WTC11 (cell line): ENCODE measurements around the gene MS4A2. TPM values are rescaled to one million over a fixed set of nuclear protein-coding genes. Genes with fewer than 3 reads are reported as not detected.

Experiments used
- ATAC-seq: fragments of 200-7000 bp; cut with Tn5 transposase; 2 replicates; pipeline ENCODE4 v1.10.0; 2021; ENCODE audit warnings: mild to moderate bottlenecking, moderate library complexity
- CTCF ChIA-PET: fragments of 300-600 bp; sonication (Branson Sonifier 250); formaldehyde crosslinking; loops from one replicate; lab custom pipeline; 2021; ENCODE audit warnings: antibody characterized with exemption; lab: Charles Lee
- POLR2A ChIA-PET: fragments of 350-600 bp; sonication (Branson Sonifier 250); formaldehyde crosslinking; loops from one replicate; lab custom pipeline; 2021; ENCODE audit warnings: antibody characterized with exemption; lab: Charles Lee
- DNase-seq: peaks from one replicate; pipeline ENCODE4 v3.0.0; 2021; ENCODE audit warnings: low spot score
- H3K27ac Mint-ChIP-seq: 2 replicates; pipeline ENCODE4 v1.8.0; 2021; ENCODE audit warnings: mixed read lengths
- H3K27me3 Mint-ChIP-seq: 2 replicates; pipeline ENCODE4 v1.8.0; 2021; ENCODE audit warnings: low read depth, mild to moderate bottlenecking, moderate library complexity, mixed read lengths
- H3K36me3 Mint-ChIP-seq: 2 replicates; pipeline ENCODE4 v1.8.0; 2021; ENCODE audit warnings: mixed read lengths
- H3K4me1 Mint-ChIP-seq: 2 replicates; pipeline ENCODE4 v1.8.0; 2022; ENCODE audit warnings: mixed read lengths
- H3K4me3 Mint-ChIP-seq: 2 replicates; pipeline ENCODE4 v1.8.0; 2021; ENCODE audit warnings: mild to moderate bottlenecking, moderate library complexity, mixed read lengths
- H3K9me3 Mint-ChIP-seq: 2 replicates; pipeline ENCODE4 v1.8.0; 2021; ENCODE audit warnings: mixed read lengths
- AFF4 ChIP-seq: sonication (generic); formaldehyde crosslinking; IDR thresholded peaks from 2 replicates; pipeline ENCODE4 v1.8.1; 2023; ENCODE audit warnings: mild to moderate bottlenecking, missing genetic modification reagents, borderline replicate concordance
- ATF2 ChIP-seq: sonication (generic); formaldehyde crosslinking; IDR thresholded peaks from 2 replicates; pipeline ENCODE4 v1.8.1; 2022; ENCODE audit warnings: low read depth, missing genetic modification reagents, borderline replicate concordance
- ELF4 ChIP-seq: sonication (generic); formaldehyde crosslinking; IDR thresholded peaks from 2 replicates; pipeline ENCODE4 v1.8.1; 2022; ENCODE audit warnings: low read depth, mild to moderate bottlenecking, moderate library complexity, missing genetic modification reagents
- ESRRA ChIP-seq: sonication (generic); formaldehyde crosslinking; IDR thresholded peaks from 2 replicates; pipeline ENCODE4 v1.8.1; 2022; ENCODE audit warnings: mild to moderate bottlenecking, missing genetic modification reagents, borderline replicate concordance
- ETV6 ChIP-seq: sonication (generic); formaldehyde crosslinking; IDR thresholded peaks from 2 replicates; pipeline ENCODE4 v1.8.1; 2022; ENCODE audit warnings: mild to moderate bottlenecking, missing genetic modification reagents
- GTF2I ChIP-seq: fragments of 250-450 bp; sonication (Bioruptor Pico); conservative IDR thresholded peaks from 2 replicates; pipeline ENCODE4 v1.4.0; 2021; ENCODE audit warnings: mild to moderate bottlenecking
- HMGXB4 ChIP-seq: sonication (generic); formaldehyde crosslinking; IDR thresholded peaks from 2 replicates; pipeline ENCODE4 v1.8.1; 2023; ENCODE audit warnings: mild to moderate bottlenecking, moderate library complexity, missing genetic modification reagents
- TEAD4 ChIP-seq: sonication (generic); formaldehyde crosslinking; IDR thresholded peaks from 2 replicates; pipeline ENCODE4 v1.8.0; 2022; ENCODE audit warnings: mild to moderate bottlenecking, missing genetic modification reagents
- ZMAT4 ChIP-seq: fragments of 250-450 bp; sonication (Bioruptor Pico); IDR thresholded peaks from 2 replicates; pipeline ENCODE4 v1.9.0; 2021; ENCODE audit warnings: mild to moderate bottlenecking
- ZNF317 ChIP-seq: sonication (generic); formaldehyde crosslinking; IDR thresholded peaks from 2 replicates; pipeline ENCODE4 v1.8.1; 2023; ENCODE audit warnings: low read depth, mild to moderate bottlenecking, moderate library complexity, missing genetic modification reagents, borderline replicate concordance
- ZNF512 ChIP-seq: sonication (generic); formaldehyde crosslinking; IDR thresholded peaks from 2 replicates; pipeline ENCODE4 v1.8.1; 2022; ENCODE audit warnings: missing genetic modification reagents, borderline replicate concordance
- total RNA-seq: library from RNA; stranded (reverse); gene quantifications from 3 replicates; pipeline ENCODE4 v1.2.3, GENCODE V29; 2021

Gene MS4A2
- total RNA-seq, 1 experiment from 2014 or later: not detected

- ATAC-seq: no peak
Observed at GRCh38 chr11:60143768-60144167, 55.3 kb downstream of the MS4A2 start.

More at GRCh38 chr11:60143768-60144167, 55.3 kb downstream of the MS4A2 start:
- DNase-seq: no peak
- TF ChIP-seq HMGXB4 (no peak), ZNF317 (no peak), ZMAT4 (CRISPR knock-in tag) (no peak), ETV6 (CRISPR knock-in tag) (no peak), ESRRA (CRISPR knock-in tag) (no peak), TEAD4 (CRISPR knock-in tag) (no peak), AFF4 (CRISPR knock-in tag) (no peak), ATF2 (CRISPR knock-in tag) (no peak), GTF2I (CRISPR knock-in tag) (no peak), ZNF512 (CRISPR knock-in tag) (no peak), ELF4 (no peak)
- POLR2A ChIA-PET: no interaction called here
- Mint-ChIP-seq H3K36me3 (no peaks in the 10 kb centered on the region), H3K9me3 (no peaks in the 10 kb centered on the region), H3K4me1 (no peaks in the 10 kb centered on the region), H3K27ac (no peak overlapping the region), H3K4me3 (no peak overlapping the region), H3K27me3 (no peaks in the 10 kb centered on the region; the same call in 1 of the 2 replicates)
- CTCF ChIA-PET: interaction anchor here (0.7 kb wide), 1 partner anchor 191 kb away, joined by 3 read pairs; no protein-coding TSS in a partner anchor
